ENCODE results near the gene PARP6. TPM values are rescaled to one million over a fixed set of nuclear protein-coding genes. Genes with fewer than 3 reads are reported as not detected.

The PARP6 gene
- total RNA-seq, 1 experiment from 2014 or later, result 65.9 TPM

GRCh38 chr15:72319360-72319984 is 47.1 kb upstream of the PARP6 start:
- 0 out of 2 replicates have a peak, but pooled peaks cover 4% of the 10 kb centered on the region for H3K9me3 ChIP-seq (ENCODE audit: insufficient read depth, low read depth)
- H3K79me2 ChIP-seq (ENCODE audit: low read depth), result no peaks in the 10 kb centered on the region
- CTCF ChIA-PET, result no interaction called here
- no peak overlapping the region for H2AFZ ChIP-seq
- H3K4me1 ChIP-seq (replicated peaks; ENCODE audit: insufficient read depth), result no peaks in the 10 kb centered on the region
- H3K9me2 ChIP-seq (ENCODE audit: insufficient read depth), result no peaks in the 10 kb centered on the region
- peak in 1 of 2 experiments; percentile 69 for DNase-seq
- intact Hi-C loops (cut with micrococcal nuclease; ENCODE audit: unreplicated experiment), result no loop called here
- no peaks in the 10 kb centered on the region; the same call in 1 of the 2 replicates for H3F3A ChIP-seq (ENCODE audit: insufficient read depth, low read depth)
- no peaks in the 10 kb centered on the region for H4K20me1 ChIP-seq (ENCODE audit: insufficient read depth)
- H3K4me3 ChIP-seq, result no peak overlapping the region
- 0 out of 2 replicates have a peak, but pooled peaks cover 5% of the 10 kb centered on the region for H3K36me3 ChIP-seq (ENCODE audit: low read depth)
- TF ChIP-seq CTCF (conservative IDR thresholded peaks at IDR 0.05), result no peak
- H3K4me2 ChIP-seq, result no peak overlapping the region
- BruUV-seq (replicated peaks), result no TSS peak
- POLR2A ChIA-PET (ENCODE audit: unreplicated experiment), result no interaction called here
- H3K27ac ChIP-seq, result no peak overlapping the region
- H3K27me3 ChIP-seq (ENCODE audit: insufficient read depth, low read depth), result no peaks in the 10 kb centered on the region

- DNase-seq, result no peak
- CTCF ChIA-PET, result no interaction called here
- H3K27me3 ChIP-seq (ENCODE audit: insufficient read depth, low read depth), result no peaks in the 10 kb centered on the region
- POLR2A ChIA-PET (ENCODE audit: unreplicated experiment), result no interaction called here
- H3K4me1 ChIP-seq (replicated peaks; ENCODE audit: insufficient read depth), result no peaks in the 10 kb centered on the region
- H3F3A ChIP-seq (ENCODE audit: insufficient read depth, low read depth), result no peaks in the 10 kb centered on the region; the same call in 1 of the 2 replicates
- no peaks in the 10 kb centered on the region for H3K9me3 ChIP-seq (ENCODE audit: insufficient read depth, low read depth)
- no peak overlapping the region for H3K4me2 ChIP-seq
- no peak overlapping the region for H3K27ac ChIP-seq
- no peak overlapping the region for H3K4me3 ChIP-seq
- no peaks in the 10 kb centered on the region for H4K20me1 ChIP-seq (ENCODE audit: insufficient read depth)
- H3K36me3 ChIP-seq (ENCODE audit: low read depth), result 0 out of 2 replicates have a peak, but pooled peaks cover 2% of the 10 kb centered on the region
- no peaks in the 10 kb centered on the region for H3K9me2 ChIP-seq (ENCODE audit: insufficient read depth)
- no TSS peak for BruUV-seq (replicated peaks)
- intact Hi-C loops (cut with micrococcal nuclease; ENCODE audit: unreplicated experiment), result no loop called here
- no peak overlapping the region for H2AFZ ChIP-seq
- TF ChIP-seq CTCF (conservative IDR thresholded peaks at IDR 0.05), result no peak
- TF ChIP-seq EZH2 (IDR thresholded peaks at IDR 0.05; ENCODE audit: low read depth), result no peak
- H3K79me2 ChIP-seq (ENCODE audit: low read depth), result no peaks in the 10 kb centered on the region
Observed at GRCh38 chr15:72318408-72318942, 46.1 kb upstream of the PARP6 start.

- Histone ChIP-seq H3K4me3 (no peak overlapping the region), H2AFZ (no peak overlapping the region), H3K9me3 (ENCODE audit: insufficient read depth, low read depth) (no peaks in the 10 kb centered on the region), H3K36me3 (ENCODE audit: low read depth) (no peaks in the 10 kb centered on the region), H3K9me2 (ENCODE audit: insufficient read depth) (no peaks in the 10 kb centered on the region), H3K4me1 (replicated peaks; ENCODE audit: insufficient read depth) (no peaks in the 10 kb centered on the region), H3K4me2 (no peak overlapping the region), H3K79me2 (ENCODE audit: low read depth) (no peaks in the 10 kb centered on the region), H3K27ac (no peak overlapping the region), H4K20me1 (ENCODE audit: insufficient read depth) (no peaks in the 10 kb centered on the region), H3F3A (ENCODE audit: insufficient read depth, low read depth) (no peaks in the 10 kb centered on the region; the same call in 1 of the 2 replicates), H3K27me3 (ENCODE audit: insufficient read depth, low read depth) (no peaks in the 10 kb centered on the region)
- intact Hi-C loops (cut with micrococcal nuclease; ENCODE audit: unreplicated experiment), result no loop called here
- TF ChIP-seq EZH2 (IDR thresholded peaks at IDR 0.05; ENCODE audit: low read depth), result no peak
- TF ChIP-seq CTCF (conservative IDR thresholded peaks at IDR 0.05), result no peak
- DNase-seq, result no peak
- BruUV-seq (replicated peaks), result no TSS peak
- ChIA-PET POLR2A (ENCODE audit: unreplicated experiment) (no interaction called here), CTCF (no interaction called here)
Observed at GRCh38 chr15:72315706-72316370, 43.5 kb upstream of the PARP6 start.
